Tibial nerve (tissue), 4 donors: ENCODE data around the gene HMGXB4. TPM values are rescaled to one million over a fixed set of nuclear protein-coding genes. Genes with fewer than 3 reads are reported as not detected.

Experiments used
- DNase-seq, 2 donors: peaks; one replicate each; pipeline ENCODE4 v3.0.0-alpha.2; 2019; ENCODE audit warnings: low spot score in 2 of 2
- H3K27ac ChIP-seq, 4 donors: fragments of 200-600 bp; sonication (generic) in 3 of 4; one replicate each; pipeline ENCODE4 v1.5.1; 2017 to 2019; ENCODE audit warnings: mild to moderate bottlenecking in 1 of 4
- H3K27me3 ChIP-seq, 2 donors: fragments of 200-600 bp; sonication (generic) in 1 of 2; one replicate each; pipeline versions ENCODE4 v1.5.1 to v1.6.0; 2017 to 2019
- H3K36me3 ChIP-seq, 3 donors: fragments of 200-600 bp; sonication (generic); one replicate each; pipeline ENCODE4 v1.5.1; 2018 to 2019
- H3K4me1 ChIP-seq, 4 donors: fragments of 200-600 bp; sonication (generic) in 3 of 4; one replicate each; pipeline ENCODE4 v1.5.1; 2017 to 2019
- H3K4me3 ChIP-seq, 4 donors: fragments of 200-600 bp; sonication (generic) in 3 of 4; one replicate each; pipeline ENCODE4 v1.5.1; 2017 to 2019; ENCODE audit warnings: mild to moderate bottlenecking in 1 of 4, moderate library complexity in 1 of 4
- H3K9me3 ChIP-seq, 4 donors: fragments of 200-600 bp; sonication (generic) in 3 of 4; one replicate each; pipeline ENCODE4 v1.5.1; 2017 to 2019
- CTCF ChIP-seq, 5 experiments: fragments of 200-600 bp in 3 of 5; fragments of 450-650 bp in 2 of 5; sonication (generic) in 3 of 5; IDR thresholded peaks; one replicate each; pipeline ENCODE4 v1.5.1; 2016 to 2019; ENCODE audit warnings: antibody characterized with exemption in 5 of 5, mild to moderate bottlenecking in 3 of 5, moderate library complexity in 2 of 5
- EP300 ChIP-seq, 2 donors: sonication (generic); formaldehyde crosslinking; IDR thresholded peaks; one replicate each; pipeline ENCODE4 v1.6.1; 2017; ENCODE audit warnings: antibody characterized with exemption in 2 of 2, mild to moderate bottlenecking in 1 of 2
- POLR2A ChIP-seq, 2 donors: fragments of 450-650 bp; IDR thresholded peaks; one replicate each; pipeline ENCODE4 v1.6.1; 2017; ENCODE audit warnings: antibody characterized with exemption in 2 of 2, mild to moderate bottlenecking in 2 of 2, moderate library complexity in 2 of 2
- WGBS, 2 donors: methylation state at CpG; one replicate each; pipeline ENCODE4 v1.1.5; 2018; 5-methylcytosine and 5-hydroxymethylcytosine counted together
- total RNA-seq, 4 donors: library from RNA; depleted of rRNA; stranded (reverse); fragments of >200 nt; gene quantifications; one replicate each; pipeline ENCODE4 v1.1.0, GENCODE V29; 2016

The HMGXB4 gene
- total RNA-seq, 4 donors from 2014 or later = 15.9 to 23.7 (median 18.0) TPM

DNA sequence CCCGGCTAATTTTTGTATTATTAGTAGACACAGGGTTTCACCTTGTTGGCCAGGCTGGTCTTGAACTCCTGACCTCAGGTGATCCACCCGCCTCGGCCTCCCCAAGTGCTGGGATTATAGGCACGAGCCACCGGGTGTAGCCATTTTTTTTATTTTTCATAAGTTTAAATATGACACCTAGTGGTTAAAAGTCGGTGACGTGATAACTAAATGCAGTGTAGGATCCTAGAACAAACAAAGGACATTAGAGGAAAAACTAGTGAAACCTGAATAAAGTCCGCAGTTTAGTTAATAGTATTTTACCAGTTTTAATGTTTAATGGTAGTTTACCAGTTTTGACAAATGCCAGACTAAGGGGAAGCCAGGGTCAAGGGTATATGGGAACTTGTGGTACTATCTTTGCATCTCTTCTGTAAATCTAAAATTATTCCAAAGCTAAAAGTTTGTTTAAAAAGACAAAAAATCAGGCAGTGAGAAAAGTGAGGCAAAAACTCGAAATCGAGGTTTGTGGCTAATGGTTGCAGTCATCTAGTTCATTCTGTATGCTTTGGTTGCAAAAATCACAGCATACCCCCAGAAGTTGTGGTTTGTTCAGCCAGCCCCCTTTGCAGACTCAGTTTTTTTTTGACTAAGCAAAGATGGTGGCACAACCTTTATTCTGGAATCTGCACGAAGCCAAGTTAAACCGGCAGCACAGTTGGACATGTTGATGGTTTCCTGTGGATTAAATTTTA is 72.0 kb downstream of the HMGXB4 start:
- Histone ChIP-seq H3K9me3 (no peaks in the 10 kb centered on the region), H3K27ac (no peak overlapping the region), H3K4me3 (no peak overlapping the region), H3K27me3 (no peaks in the 10 kb centered on the region), H3K36me3 (peaks cover 0 to 99% (median 27%) of the 10 kb centered on the region in 3 donors), H3K4me1 (peaks cover 0 to 10% (median 2%) of the 10 kb centered on the region in 4 donors)
- TF ChIP-seq POLR2A (IDR thresholded peaks at IDR 0.05) = no peak
- TF ChIP-seq CTCF (IDR thresholded peaks at IDR 0.05) = no peak
- no peak for TF ChIP-seq EP300 (IDR thresholded peaks at IDR 0.05)
- 81 to 82% methylated on average over 12 of the region's 12 CpGs for WGBS, 2 donors
- DNase-seq = no peak

DNA sequence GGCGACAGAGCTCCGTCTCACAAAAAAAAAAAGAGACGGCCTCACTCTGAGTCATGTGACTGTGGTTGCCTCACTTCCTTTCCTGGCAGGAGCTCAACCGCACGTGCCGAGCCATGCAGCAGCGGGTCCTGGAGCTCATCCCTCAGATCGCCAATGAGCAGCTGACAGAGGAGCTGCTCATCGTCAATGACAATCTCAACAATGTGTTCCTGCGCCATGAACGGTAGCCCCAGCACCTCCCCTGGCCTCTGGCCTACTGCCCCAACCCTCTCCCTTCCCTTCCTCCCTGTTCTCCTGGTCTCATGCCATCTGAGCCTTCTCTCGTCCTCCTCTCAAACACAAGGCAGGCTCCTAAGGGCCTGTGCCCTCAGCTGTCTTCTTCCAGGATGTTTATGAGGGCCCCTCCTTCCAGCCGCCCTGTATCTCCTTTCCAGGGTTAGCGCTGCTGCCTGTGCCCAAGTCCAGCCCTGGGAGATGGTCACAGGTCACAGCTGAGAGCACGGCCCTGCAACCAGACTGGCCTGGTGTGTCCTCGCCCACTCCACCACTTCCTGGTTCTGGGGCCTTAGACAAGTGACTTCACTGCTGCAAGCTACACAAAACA is 73.1 kb downstream of the HMGXB4 start:
- H3K27me3 ChIP-seq = no peaks in the 10 kb centered on the region
- peak overlapping the region in 3 of 4 donors; percentile 34 to 60 (median 57) for H3K27ac ChIP-seq
- no peak overlapping the region for H3K4me3 ChIP-seq
- TF ChIP-seq EP300 (IDR thresholded peaks at IDR 0.05) (peak; percentile 53 to 75), POLR2A (IDR thresholded peaks at IDR 0.05) (no peak)
- whole genome bisulfite sequencing, 2 donors = 54 to 65% methylated on average over 13 to 16 of the region's 16 CpGs
- peaks cover 0 to 99% (median 24%) of the 10 kb centered on the region in 3 donors for H3K36me3 ChIP-seq
- DNase-seq = peak; percentile 70 to 91
- H3K4me1 ChIP-seq = peaks cover 0 to 10% (median 2%) of the 10 kb centered on the region in 4 donors
- H3K9me3 ChIP-seq = no peaks in the 10 kb centered on the region

GRCh38 chr22:35332278-35332677 is 75.0 kb downstream of the HMGXB4 start:
- H3K9me3 ChIP-seq = no peaks in the 10 kb centered on the region
- H3K4me1 ChIP-seq = peaks cover 0 to 10% (median 2%) of the 10 kb centered on the region in 4 donors
- 78 to 84% methylated on average over 6 of the region's 6 CpGs for WGBS, 2 donors

DNA sequence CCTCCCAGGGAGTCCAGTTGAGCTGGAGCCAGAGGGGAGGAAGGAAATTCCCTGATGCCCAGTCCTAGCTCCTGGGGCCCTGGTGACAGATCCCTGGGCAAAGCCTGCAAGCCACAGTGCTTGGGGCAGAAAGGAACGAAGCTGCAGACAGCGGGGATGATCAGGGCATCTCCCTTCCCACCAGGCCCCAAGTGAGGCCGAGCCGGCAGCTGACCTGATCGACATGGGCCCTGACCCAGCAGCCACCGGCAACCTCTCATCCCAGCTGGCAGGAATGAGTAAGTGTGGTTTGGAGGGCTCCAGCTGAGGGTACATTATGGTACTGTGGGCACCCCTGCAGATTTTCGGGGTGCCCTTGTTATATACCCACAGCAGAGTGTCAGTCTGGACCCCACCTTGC is 75.9 kb downstream of the HMGXB4 start:
- no peak for DNase-seq
- H3K27me3 ChIP-seq = no peaks in the 10 kb centered on the region
- 94 to 95% methylated on average over 6 to 7 of the region's 7 CpGs for WGBS, 2 donors
- H3K4me1 ChIP-seq = peaks cover 0 to 10% (median 2%) of the 10 kb centered on the region in 4 donors
- TF ChIP-seq POLR2A (IDR thresholded peaks at IDR 0.05) = no peak
- no peak for TF ChIP-seq CTCF (IDR thresholded peaks at IDR 0.05)
- TF ChIP-seq EP300 (IDR thresholded peaks at IDR 0.05) = no peak
- no peaks in the 10 kb centered on the region for H3K9me3 ChIP-seq
- peaks cover 2 to 99% (median 22%) of the 10 kb centered on the region in 3 donors for H3K36me3 ChIP-seq
- H3K27ac ChIP-seq = no peak overlapping the region
- H3K4me3 ChIP-seq = no peak overlapping the region

More at GRCh38 chr22:35332278-35332677, 75.0 kb downstream of the HMGXB4 start:
- Histone ChIP-seq H3K36me3 (peaks cover 0 to 99% (median 27%) of the 10 kb centered on the region in 3 donors), H3K27me3 (no peaks in the 10 kb centered on the region), H3K27ac (no peak overlapping the region), H3K4me3 (no peak overlapping the region)
- DNase-seq = no peak
- TF ChIP-seq POLR2A (IDR thresholded peaks at IDR 0.05) (no peak), EP300 (IDR thresholded peaks at IDR 0.05) (no peak), CTCF (IDR thresholded peaks at IDR 0.05) (no peak)

GRCh38 chr22:35334004-35334403 is 76.7 kb downstream of the HMGXB4 start:
- no peak overlapping the region for H3K4me3 ChIP-seq
- no peaks in the 10 kb centered on the region for H3K9me3 ChIP-seq
- no peaks in the 10 kb centered on the region for H3K27me3 ChIP-seq
- H3K27ac ChIP-seq = no peak overlapping the region
- no peak for TF ChIP-seq POLR2A (IDR thresholded peaks at IDR 0.05)
- TF ChIP-seq EP300 (IDR thresholded peaks at IDR 0.05) = no peak
- no peak for TF ChIP-seq CTCF (IDR thresholded peaks at IDR 0.05)
- WGBS, 2 donors = 66 to 78% methylated on average over 7 to 9 of the region's 9 CpGs
- DNase-seq = no peak
- H3K4me1 ChIP-seq = peaks cover 0 to 10% (median 2%) of the 10 kb centered on the region in 4 donors
- peaks cover 2 to 99% (median 26%) of the 10 kb centered on the region in 3 donors for H3K36me3 ChIP-seq
